Neuronal stem cell (in vitro differentiated cells): ENCODE data around the gene COG5.

Source experiments
- DNase-seq: peaks from one replicate; pipeline ENCODE4 v3.0.0-alpha.2; 2013; ENCODE audit warnings: low spot score
- H2AFZ ChIP-seq: one replicate; pipeline ENCODE4 v1.6.1; 2013; ENCODE audit warnings: mild to moderate bottlenecking, low read length, inconsistent platforms
- H2AK5ac ChIP-seq: 2 replicates; pipeline ENCODE4 v1.6.1; 2013; ENCODE audit warnings: low read depth, mild to moderate bottlenecking, inconsistent platforms, low read length, moderate library complexity, mixed read lengths
- H2BK120ac ChIP-seq: 2 replicates; pipeline ENCODE4 v1.6.1; 2013; ENCODE audit warnings: low read depth, mild to moderate bottlenecking, inconsistent platforms, low read length, moderate library complexity, mixed read lengths
- H2BK12ac ChIP-seq: one replicate; pipeline ENCODE4 v1.6.1; 2013; ENCODE audit warnings: low read length, inconsistent platforms
- H2BK15ac ChIP-seq: 2 replicates; pipeline ENCODE4 v1.6.1; 2013; ENCODE audit warnings: mild to moderate bottlenecking, low read length, inconsistent platforms, mixed read lengths
- H2BK5ac ChIP-seq: one replicate; pipeline ENCODE4 v1.6.1; 2013; ENCODE audit warnings: inconsistent platforms, mild to moderate bottlenecking, low read length, moderate library complexity
- H3K14ac ChIP-seq: one replicate; pipeline ENCODE4 v1.6.1; 2013; ENCODE audit warnings: low read length, inconsistent platforms
- H3K18ac ChIP-seq: 2 replicates; pipeline ENCODE4 v1.6.1; 2013; ENCODE audit warnings: low read length, inconsistent platforms
- H3K23ac ChIP-seq: 2 replicates; pipeline ENCODE4 v1.6.1; 2013; ENCODE audit warnings: low read depth, mild to moderate bottlenecking, mixed read lengths, low read length, inconsistent platforms; ENCODE audit not compliant: poor library complexity
- H3K27ac ChIP-seq: replicated peaks from 3 replicates; pipeline ENCODE4 v1.5.1; 2013; ENCODE audit warnings: low read length, inconsistent platforms
- H3K27me3 ChIP-seq, 3 experiments: 2 replicates each; pipeline ENCODE4 v1.6.1; 2013; ENCODE audit warnings: low read length in 3 of 3, mild to moderate bottlenecking in 2 of 3, inconsistent platforms in 1 of 3, low read depth in 1 of 3, mixed read lengths in 1 of 3, moderate library complexity in 1 of 3; ENCODE audit not compliant: control insufficient read depth in 3 of 3, insufficient read depth in 3 of 3
- H3K36me3 ChIP-seq, 2 donors: replicated peaks in 1 of 2; 2 replicates each; pipeline ENCODE4 v1.6.1; 2013; ENCODE audit warnings: low read length in 2 of 2; ENCODE audit not compliant: control insufficient read depth in 2 of 2, insufficient read depth in 2 of 2
- H3K4ac ChIP-seq: 2 replicates; pipeline ENCODE4 v1.6.1; 2013; ENCODE audit warnings: inconsistent platforms, mild to moderate bottlenecking, low read length, moderate library complexity
- H3K4me1 ChIP-seq, 2 donors: 1 replicate in 1 of 2; 2 replicates in 1 of 2; pipeline ENCODE4 v1.6.1; 2013; ENCODE audit warnings: low read length in 2 of 2, low read depth in 1 of 2; ENCODE audit not compliant: control insufficient read depth in 2 of 2, insufficient read depth in 1 of 2
- H3K4me2 ChIP-seq: one replicate; pipeline ENCODE4 v1.6.1; 2013; ENCODE audit warnings: mild to moderate bottlenecking, low read length, inconsistent platforms; ENCODE audit not compliant: insufficient read depth, poor library complexity, severe bottlenecking
- H3K4me3 ChIP-seq, 2 donors: 2 replicates each; pipeline ENCODE4 v1.5.1; 2013; ENCODE audit warnings: low read length in 2 of 2, mild to moderate bottlenecking in 2 of 2, inconsistent platforms in 1 of 2, moderate library complexity in 1 of 2
- H3K79me1 ChIP-seq: one replicate; pipeline ENCODE4 v1.6.1; 2013; ENCODE audit warnings: low read depth, mild to moderate bottlenecking, inconsistent platforms, low read length, moderate library complexity
- H3K9ac ChIP-seq: one replicate; pipeline ENCODE4 v1.6.1; 2013; ENCODE audit warnings: mild to moderate bottlenecking, low read depth, low read length, inconsistent platforms; ENCODE audit not compliant: poor library complexity
- H3K9me3 ChIP-seq, 2 donors: replicated peaks in 1 of 2; 2 replicates each; pipeline versions ENCODE3 to v1.6.1; 2013; ENCODE audit warnings: low read length in 2 of 2, mild to moderate bottlenecking in 2 of 2, inconsistent platforms in 1 of 2, low read depth in 1 of 2, mixed read lengths in 1 of 2, moderate library complexity in 1 of 2; ENCODE audit not compliant: control insufficient read depth in 2 of 2, insufficient read depth in 1 of 2
- H4K8ac ChIP-seq: one replicate; pipeline ENCODE4 v1.6.1; 2013; ENCODE audit warnings: low read depth, mild to moderate bottlenecking, inconsistent platforms, low read length, moderate library complexity
- H4K91ac ChIP-seq: one replicate; pipeline ENCODE4 v1.6.1; 2013; ENCODE audit warnings: low read length, low read depth, mild to moderate bottlenecking, inconsistent platforms; ENCODE audit not compliant: poor library complexity
- WGBS, 2 donors: extraction: QIAGEN DNeasy Blood & Tissue Kit; methylation state at CpG; one replicate each; pipeline ENCODE4 v1.1.7; 2013; ENCODE audit warnings: missing lambda C conversion rate in 2 of 2, mixed read lengths in 1 of 2; ENCODE audit not compliant: insufficient read length in 2 of 2, insufficient replicate concordance in 1 of 2; ENCODE audit errors: extremely low coverage in 2 of 2; 5-methylcytosine and 5-hydroxymethylcytosine counted together

The COG5 gene

DNA sequence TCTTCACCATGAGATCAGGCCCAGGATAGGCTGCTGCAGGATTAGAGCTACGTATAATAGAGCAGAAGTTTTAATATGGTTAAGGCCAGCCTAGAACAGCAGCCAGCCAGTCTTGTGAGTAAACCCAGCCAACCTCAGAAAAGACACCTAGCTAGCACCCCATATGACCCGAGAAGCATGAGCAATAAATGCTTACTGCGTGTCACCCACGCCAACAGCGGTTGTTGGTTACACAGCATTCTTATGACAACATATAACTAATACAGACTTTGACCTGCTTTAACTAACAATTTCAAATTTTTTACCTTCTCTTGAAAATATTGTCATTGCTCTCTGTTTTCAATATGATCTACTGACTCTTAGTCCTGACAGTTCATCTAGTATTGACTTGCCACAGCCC is 289.2 kb downstream of the COG5 start:
- Histone ChIP-seq H3K79me1 (no peaks in the 10 kb centered on the region), H3K27me3 (no peaks in the 10 kb centered on the region), H2BK15ac (no peak overlapping the region), H3K9me3 (no peaks in the 10 kb centered on the region), H3K4ac (no peak overlapping the region), H3K36me3 (no peaks in the 10 kb centered on the region), H3K4me1 (no peaks in the 10 kb centered on the region), H3K4me3 (no peak overlapping the region), H2BK12ac (no peak overlapping the region), H2AK5ac (no peak overlapping the region), H4K8ac (no peak overlapping the region), H3K27ac (no peak overlapping the region), H3K4me2 (no peak overlapping the region), H4K91ac (no peak overlapping the region), H3K14ac (no peak overlapping the region), H2AFZ (no peak overlapping the region), H2BK5ac (no peak overlapping the region), H3K18ac (no peak overlapping the region), H3K23ac (no peak overlapping the region), H3K9ac (no peak overlapping the region), H2BK120ac (no peak overlapping the region)
- DNase-seq: no peak
- no CpG with 5 or more reads among the region's 5 CpGs for WGBS, 2 donors

DNA sequence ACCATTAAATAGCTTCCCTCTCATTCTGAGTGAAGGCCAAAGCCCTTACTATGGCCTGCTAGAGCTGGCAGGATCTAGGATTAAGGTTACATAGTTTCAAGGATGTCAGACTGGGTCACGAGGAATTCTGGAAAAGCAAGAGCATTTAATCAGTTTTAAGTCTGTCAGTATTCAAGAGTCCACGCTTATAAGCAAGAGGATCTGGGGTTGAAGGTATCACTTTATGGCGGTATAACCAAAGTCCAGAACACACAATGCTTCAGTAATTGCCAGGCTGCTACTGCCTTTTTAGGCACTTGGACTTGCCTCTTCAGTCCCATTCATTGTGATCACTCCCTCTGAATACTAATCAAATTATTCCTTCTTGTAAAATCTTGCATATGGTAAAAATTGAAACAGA is 293.9 kb downstream of the COG5 start:
- DNase-seq: no peak
- H3K14ac ChIP-seq: no peak overlapping the region

DNA sequence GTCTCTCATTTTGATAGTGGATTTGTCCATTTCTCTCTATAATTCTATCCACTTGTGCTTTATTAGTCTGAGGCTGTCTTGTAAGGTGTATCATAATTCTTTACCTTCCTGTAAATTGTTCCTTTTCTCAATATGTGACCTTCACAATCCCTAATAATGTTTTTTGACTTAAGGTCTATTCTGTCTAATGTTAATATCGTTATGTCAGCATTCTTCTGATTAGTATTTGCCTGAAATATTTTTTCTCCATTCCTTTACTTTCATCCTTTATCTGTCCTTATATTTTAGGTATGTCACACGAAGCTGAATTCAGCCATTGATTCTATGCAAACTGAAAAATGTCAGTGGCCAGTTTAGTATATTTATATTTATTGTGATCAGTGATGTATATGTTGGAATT is 295.1 kb downstream of the COG5 start:
- Histone ChIP-seq H4K8ac (no peak overlapping the region), H3K14ac (no peak overlapping the region), H2BK15ac (no peak overlapping the region), H2BK12ac (no peak overlapping the region), H2AK5ac (no peak overlapping the region), H3K18ac (no peak overlapping the region), H2BK5ac (no peak overlapping the region), H3K4me1 (no peaks in the 10 kb centered on the region), H3K4ac (no peak overlapping the region), H3K4me2 (no peak overlapping the region), H3K9me3 (no peaks in the 10 kb centered on the region), H4K91ac (no peak overlapping the region), H3K23ac (no peak overlapping the region), H2AFZ (no peak overlapping the region), H3K27ac (no peak overlapping the region), H3K36me3 (no peaks in the 10 kb centered on the region), H3K9ac (no peak overlapping the region), H3K4me3 (no peak overlapping the region), H2BK120ac (no peak overlapping the region), H3K27me3 (no peaks in the 10 kb centered on the region), H3K79me1 (no peaks in the 10 kb centered on the region)
- no CpG with 5 or more reads among the region's 2 CpGs for WGBS, 2 donors
- no peak for DNase-seq

More for the DNA sequence above, 293.9 kb downstream of the COG5 start:
- no peaks in the 10 kb centered on the region for H3K4me1 ChIP-seq
- H2BK15ac ChIP-seq: no peak overlapping the region
- no peaks in the 10 kb centered on the region for H3K36me3 ChIP-seq
- H3K9ac ChIP-seq: no peak overlapping the region
- H3K27me3 ChIP-seq: no peaks in the 10 kb centered on the region
- WGBS, 2 donors: no CpG with 5 or more reads among the region's 3 CpGs
- H2BK12ac ChIP-seq: no peak overlapping the region
- no peak overlapping the region for H3K4me2 ChIP-seq
- H3K9me3 ChIP-seq: no peaks in the 10 kb centered on the region
- H4K91ac ChIP-seq: no peak overlapping the region
- no peak overlapping the region for H2BK120ac ChIP-seq
- H2AK5ac ChIP-seq: no peak overlapping the region
- H3K18ac ChIP-seq: no peak overlapping the region
- no peak overlapping the region for H4K8ac ChIP-seq
- H3K4me3 ChIP-seq: no peak overlapping the region
- H3K4ac ChIP-seq: no peak overlapping the region
- H2AFZ ChIP-seq: no peak overlapping the region
- no peak overlapping the region for H2BK5ac ChIP-seq
- H3K27ac ChIP-seq: no peak overlapping the region
- no peak overlapping the region for H3K23ac ChIP-seq
- no peaks in the 10 kb centered on the region for H3K79me1 ChIP-seq

DNA sequence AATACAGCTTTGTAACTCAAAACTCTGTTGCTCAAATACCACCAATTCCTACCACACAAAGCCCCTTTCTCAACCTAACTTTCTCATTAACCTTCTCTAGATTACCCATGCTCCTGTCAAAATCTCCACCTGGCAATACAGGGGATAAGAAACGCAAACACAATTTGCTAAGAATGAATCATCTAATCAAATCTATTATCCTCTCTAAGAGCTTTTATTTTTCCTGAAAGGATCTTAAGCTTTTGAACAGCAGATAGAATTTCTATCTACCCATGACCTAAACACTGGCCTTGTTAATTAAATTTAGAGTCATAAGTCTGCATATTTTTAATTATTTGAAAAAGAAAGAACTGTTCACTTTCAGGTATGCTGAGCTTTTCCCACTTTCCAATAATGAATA is 296.6 kb downstream of the COG5 start:
- H3K4ac ChIP-seq: no peak overlapping the region
- WGBS, 2 donors: no CpG with 5 or more reads among the region's 1 CpG
- H4K8ac ChIP-seq: no peak overlapping the region
- H3K23ac ChIP-seq: no peak overlapping the region
- no peak overlapping the region for H4K91ac ChIP-seq
- H3K36me3 ChIP-seq: no peaks in the 10 kb centered on the region
- H3K4me1 ChIP-seq: no peaks in the 10 kb centered on the region
- H3K4me2 ChIP-seq: no peak overlapping the region
- no peak overlapping the region for H3K4me3 ChIP-seq
- H3K27ac ChIP-seq: no peak overlapping the region
- no peak overlapping the region for H2BK15ac ChIP-seq
- no peak overlapping the region for H2AFZ ChIP-seq
- no peaks in the 10 kb centered on the region for H3K79me1 ChIP-seq
- no peak overlapping the region for H2AK5ac ChIP-seq
- no peak overlapping the region for H2BK12ac ChIP-seq
- no peaks in the 10 kb centered on the region for H3K9me3 ChIP-seq
- no peaks in the 10 kb centered on the region for H3K27me3 ChIP-seq
- no peak for DNase-seq
- no peak overlapping the region for H3K9ac ChIP-seq
- no peak overlapping the region for H3K18ac ChIP-seq
- no peak overlapping the region for H3K14ac ChIP-seq
- H2BK120ac ChIP-seq: no peak overlapping the region
- H2BK5ac ChIP-seq: no peak overlapping the region
